Measurements from ENCODE around the gene HLCS. TPM values are rescaled to one million over a fixed set of nuclear protein-coding genes. Genes with fewer than 3 reads are reported as not detected.

HLCS gene
- total RNA-seq, 1 donor from 2014 or later = 10.7 TPM

- H3K27ac ChIP-seq = no peak overlapping the region
- DNase-seq (ENCODE audit: low spot score in 2 of 2) = no peak
- H3K27me3 ChIP-seq = no peaks in the 10 kb centered on the region
- no peaks in the 10 kb centered on the region for H3K9me3 ChIP-seq
- H3K4me1 ChIP-seq = no peaks in the 10 kb centered on the region
- intact Hi-C loops (cut with DNase I) = no loop called here
- H3K4me3 ChIP-seq = no peak overlapping the region
- TF ChIP-seq, protein P1, sequence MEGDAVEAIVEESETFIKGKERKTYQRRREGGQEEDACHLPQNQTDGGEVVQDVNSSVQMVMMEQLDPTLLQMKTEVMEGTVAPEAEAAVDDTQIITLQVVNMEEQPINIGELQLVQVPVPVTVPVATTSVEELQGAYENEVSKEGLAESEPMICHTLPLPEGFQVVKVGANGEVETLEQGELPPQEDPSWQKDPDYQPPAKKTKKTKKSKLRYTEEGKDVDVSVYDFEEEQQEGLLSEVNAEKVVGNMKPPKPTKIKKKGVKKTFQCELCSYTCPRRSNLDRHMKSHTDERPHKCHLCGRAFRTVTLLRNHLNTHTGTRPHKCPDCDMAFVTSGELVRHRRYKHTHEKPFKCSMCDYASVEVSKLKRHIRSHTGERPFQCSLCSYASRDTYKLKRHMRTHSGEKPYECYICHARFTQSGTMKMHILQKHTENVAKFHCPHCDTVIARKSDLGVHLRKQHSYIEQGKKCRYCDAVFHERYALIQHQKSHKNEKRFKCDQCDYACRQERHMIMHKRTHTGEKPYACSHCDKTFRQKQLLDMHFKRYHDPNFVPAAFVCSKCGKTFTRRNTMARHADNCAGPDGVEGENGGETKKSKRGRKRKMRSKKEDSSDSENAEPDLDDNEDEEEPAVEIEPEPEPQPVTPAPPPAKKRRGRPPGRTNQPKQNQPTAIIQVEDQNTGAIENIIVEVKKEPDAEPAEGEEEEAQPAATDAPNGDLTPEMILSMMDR (IDR thresholded peaks at IDR 0.05) = no peak
- no peaks in the 10 kb centered on the region for H3K36me3 ChIP-seq
Measured at GRCh38 chr21:36910581-36911307, 55.7 kb downstream of the HLCS start.

- Histone ChIP-seq H3K4me1 (no peaks in the 10 kb centered on the region), H3K36me3 (no peaks in the 10 kb centered on the region), H3K4me3 (no peak overlapping the region), H3K9me3 (no peaks in the 10 kb centered on the region), H3K27ac (no peak overlapping the region), H3K27me3 (no peaks in the 10 kb centered on the region)
- DNase-seq (ENCODE audit: low spot score in 2 of 2) = no peak
- intact Hi-C loops (cut with DNase I) = no loop called here
- TF ChIP-seq, protein P1 (IDR thresholded peaks at IDR 0.05) = no peak
Measured at GRCh38 chr21:36909901-36910561, 56.4 kb downstream of the HLCS start.

DNA sequence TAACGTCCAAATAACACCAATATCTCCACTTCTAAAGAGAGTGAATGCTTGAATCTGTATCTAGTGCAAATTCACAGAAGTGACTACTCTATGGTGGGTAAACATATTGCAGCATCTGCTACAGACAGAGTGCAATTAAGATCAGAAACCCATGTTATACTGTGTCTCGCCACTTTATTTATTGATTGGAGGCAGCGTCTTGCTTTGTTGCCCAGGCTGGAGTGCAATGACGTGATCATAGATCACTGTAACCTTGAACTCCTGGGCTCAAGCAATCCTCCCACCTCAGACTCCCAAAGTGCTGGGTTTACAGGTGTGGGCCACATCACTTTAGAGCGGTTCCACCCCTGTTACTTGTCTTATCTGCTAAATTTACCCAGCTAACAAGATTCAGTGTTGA lies 57.0 kb downstream of the HLCS start:
- Histone ChIP-seq H3K27ac (no peak overlapping the region), H3K36me3 (no peaks in the 10 kb centered on the region), H3K4me1 (no peaks in the 10 kb centered on the region), H3K4me3 (no peak overlapping the region), H3K27me3 (no peaks in the 10 kb centered on the region), H3K9me3 (no peaks in the 10 kb centered on the region)
- intact Hi-C loops (cut with DNase I) = no loop called here
- TF ChIP-seq, protein P1 (IDR thresholded peaks at IDR 0.05) = no peak
- DNase-seq (ENCODE audit: low spot score in 2 of 2) = no peak

GRCh38 chr21:36908260-36908908 lies 58.1 kb downstream of the HLCS start:
- Histone ChIP-seq H3K4me3 (no peak overlapping the region), H3K9me3 (no peaks in the 10 kb centered on the region), H3K36me3 (no peaks in the 10 kb centered on the region), H3K27me3 (no peaks in the 10 kb centered on the region), H3K27ac (no peak overlapping the region), H3K4me1 (no peaks in the 10 kb centered on the region)
- intact Hi-C loops (cut with DNase I) = no loop called here
- TF ChIP-seq, protein P1 (IDR thresholded peaks at IDR 0.05) = no peak
- DNase-seq (ENCODE audit: low spot score in 2 of 2) = no peak

DNA sequence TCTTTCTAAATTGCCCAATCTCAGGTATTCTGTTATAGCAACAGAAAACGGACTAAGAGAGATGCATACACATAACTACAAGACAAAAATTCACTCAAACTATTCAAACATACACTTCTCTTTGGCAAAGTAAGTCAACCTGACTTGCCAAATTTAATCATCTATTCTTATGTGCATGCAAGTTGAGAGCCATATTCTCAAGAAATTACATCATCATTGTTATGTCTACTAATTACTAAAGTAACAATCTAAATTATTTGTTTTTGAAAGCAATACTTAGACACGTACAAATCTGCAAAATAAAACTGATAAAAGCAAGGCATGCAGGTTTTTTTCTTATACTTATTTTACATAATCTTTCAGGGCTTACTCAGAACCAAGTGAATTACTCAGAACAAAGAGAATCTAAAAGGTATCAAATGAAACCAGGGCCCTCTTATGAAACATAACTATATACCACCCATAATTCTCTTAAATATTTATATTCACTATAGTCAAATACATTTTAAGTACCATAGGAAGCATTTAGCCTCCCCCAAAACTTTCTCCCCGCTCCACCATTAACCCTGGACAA lies 62.3 kb downstream of the HLCS start:
- no peaks in the 10 kb centered on the region for H3K36me3 ChIP-seq
- intact Hi-C loops (cut with DNase I) = no loop called here
- H3K4me3 ChIP-seq = no peak overlapping the region
- TF ChIP-seq, protein P1 (IDR thresholded peaks at IDR 0.05) = no peak
- H3K4me1 ChIP-seq = no peaks in the 10 kb centered on the region
- no peak for DNase-seq (ENCODE audit: low spot score in 2 of 2)
- no peaks in the 10 kb centered on the region for H3K9me3 ChIP-seq
- no peaks in the 10 kb centered on the region for H3K27me3 ChIP-seq
- no peak overlapping the region for H3K27ac ChIP-seq

All from ascending aorta (tissue), 2 donors.